Ureter (tissue), 1 donor: Measurements from ENCODE around the gene TEX55. TPM values are rescaled to one million over a fixed set of nuclear protein-coding genes. Genes with fewer than 3 reads are reported as not detected.
"Not testable (repeated sequence)": the region's sequence is repeated elsewhere in the genome, so short reads cannot be mapped to it uniquely, and the experiment has no call there.

ENCODE experiments used
- DNase-seq: peaks from one replicate; pipeline ENCODE4 v3.0.0-alpha.2; 2020; ENCODE audit warnings: low spot score
- total RNA-seq: library from RNA; stranded (reverse); gene quantifications from one replicate; pipeline ENCODE4 v1.2.4, GENCODE V29; 2023
- donor health status: DM: yes; HTN: yes; CAD: no.

Gene TEX55
- total RNA-seq, 1 donor from 2014 or later = not detected

- DNase-seq = no peak
Observed at GRCh38 chr3:119160361-119160760, 14.4 kb downstream of the TEX55 start.

- DNase-seq = no peak
Observed at GRCh38 chr3:119160815-119161214, 14.8 kb downstream of the TEX55 start.

- DNase-seq = no peak
Observed at GRCh38 chr3:119161240-119161639, 15.3 kb downstream of the TEX55 start.

- not testable (repeated sequence) for DNase-seq
Observed at GRCh38 chr3:119164745-119165144, 18.8 kb downstream of the TEX55 start.

- no peak for DNase-seq
Observed at GRCh38 chr3:119170821-119171220, 24.9 kb downstream of the TEX55 start.

GRCh38 chr3:119173325-119173724 is 27.4 kb downstream of the TEX55 start, which contains the start of gene UPK1B:
Gene UPK1B, plus strand, starts transcription at chr3:119173598. Its CDS starts 13,144 bp downstream, at chr3:119186742.
- DNase-seq = no peak

- peak; percentile 57 for DNase-seq
Observed at GRCh38 chr3:119175872-119176756, 30.1 kb downstream of the TEX55 start.

GRCh38 chr3:119176778-119177177 is 30.8 kb downstream of the TEX55 start:
- no peak for DNase-seq

GRCh38 chr3:119177321-119177720 is 31.4 kb downstream of the TEX55 start:
- no peak for DNase-seq

GRCh38 chr3:119181765-119182164 is 35.8 kb downstream of the TEX55 start:
- DNase-seq = peak; percentile 62

- no peak for DNase-seq
Observed at GRCh38 chr3:119184111-119184510, 38.1 kb downstream of the TEX55 start.

GRCh38 chr3:119184796-119185570 is 39.0 kb downstream of the TEX55 start:
- no peak for DNase-seq

- no peak for DNase-seq
Observed at GRCh38 chr3:119187266-119187665, 41.3 kb downstream of the TEX55 start.

GRCh38 chr3:119191800-119192199 is 45.8 kb downstream of the TEX55 start:
- no peak for DNase-seq

- DNase-seq = no peak
Observed at GRCh38 chr3:119194237-119195150, 48.5 kb downstream of the TEX55 start.

- DNase-seq = no peak
Observed at GRCh38 chr3:119195151-119195476, 49.1 kb downstream of the TEX55 start.

- DNase-seq = no peak
Observed at GRCh38 chr3:119195911-119196310, 49.9 kb downstream of the TEX55 start.

Other genes with a start within 250 kb of the TEX55 start
- 2.0 TPM for gene IGSF11, start 111.3 kb upstream of the TEX55 start, total RNA-seq
- gene UPK1B, start 27.4 kb downstream of the TEX55 start, total RNA-seq = 110 TPM
- gene B4GALT4, start 94.7 kb downstream of the TEX55 start, total RNA-seq = 55.4 TPM
- 25.4 TPM for gene ARHGAP31, start 148.2 kb downstream of the TEX55 start, total RNA-seq